Measurements from ENCODE around the gene RAB27B.
"Not testable (repeated sequence)": the region's sequence is repeated elsewhere in the genome, so short reads cannot be mapped to it uniquely, and the experiment has no call there.

RAB27B gene

GRCh38 chr18:54850598-54850997, 22.3 kb downstream of the RAB27B start:
- no peak overlapping the region for H3K9ac ChIP-seq (ENCODE audit: low read depth, low read length)

GRCh38 chr18:54852780-54853675, 24.8 kb downstream of the RAB27B start:
- DNase-seq (no peak), ATAC-seq (ENCODE audit: insufficient read depth, low read depth) (no peak)
- H3K27me3 ChIP-seq (ENCODE audit: insufficient read depth, low read length, poor library complexity), result no peaks in the 10 kb centered on the region
- H3K27ac ChIP-seq (ENCODE audit: low read length), result no peak overlapping the region
- TF ChIP-seq, protein P1, sequence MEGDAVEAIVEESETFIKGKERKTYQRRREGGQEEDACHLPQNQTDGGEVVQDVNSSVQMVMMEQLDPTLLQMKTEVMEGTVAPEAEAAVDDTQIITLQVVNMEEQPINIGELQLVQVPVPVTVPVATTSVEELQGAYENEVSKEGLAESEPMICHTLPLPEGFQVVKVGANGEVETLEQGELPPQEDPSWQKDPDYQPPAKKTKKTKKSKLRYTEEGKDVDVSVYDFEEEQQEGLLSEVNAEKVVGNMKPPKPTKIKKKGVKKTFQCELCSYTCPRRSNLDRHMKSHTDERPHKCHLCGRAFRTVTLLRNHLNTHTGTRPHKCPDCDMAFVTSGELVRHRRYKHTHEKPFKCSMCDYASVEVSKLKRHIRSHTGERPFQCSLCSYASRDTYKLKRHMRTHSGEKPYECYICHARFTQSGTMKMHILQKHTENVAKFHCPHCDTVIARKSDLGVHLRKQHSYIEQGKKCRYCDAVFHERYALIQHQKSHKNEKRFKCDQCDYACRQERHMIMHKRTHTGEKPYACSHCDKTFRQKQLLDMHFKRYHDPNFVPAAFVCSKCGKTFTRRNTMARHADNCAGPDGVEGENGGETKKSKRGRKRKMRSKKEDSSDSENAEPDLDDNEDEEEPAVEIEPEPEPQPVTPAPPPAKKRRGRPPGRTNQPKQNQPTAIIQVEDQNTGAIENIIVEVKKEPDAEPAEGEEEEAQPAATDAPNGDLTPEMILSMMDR (IDR thresholded peaks at IDR 0.05; ENCODE audit: borderline replicate concordance, extremely low read depth, low read length, poor library complexity, severe bottlenecking), result no peak
- no peak for TF ChIP-seq EZH2 (IDR thresholded peaks at IDR 0.05; ENCODE audit: borderline replicate concordance, low read depth, low read length, severe bottlenecking)
- no peaks in the 10 kb centered on the region for H3K36me3 ChIP-seq (ENCODE audit: insufficient read depth, low read length)
- H2AFZ ChIP-seq (ENCODE audit: low read depth, low read length), result no peak overlapping the region
- no peak overlapping the region for H3K4me2 ChIP-seq (ENCODE audit: insufficient read depth, low read length)
- H3K9ac ChIP-seq (ENCODE audit: low read depth, low read length), result no peak overlapping the region
- peaks cover 9% of the 10 kb centered on the region; the same call in 1 of the 2 replicates for H3K4me1 ChIP-seq (ENCODE audit: insufficient read depth, low read length)
- H3K4me3 ChIP-seq (ENCODE audit: low read depth in 1 of 2, low read length in 2 of 2), result no peak overlapping the region
- no peaks in the 10 kb centered on the region for H4K20me1 ChIP-seq (ENCODE audit: insufficient read depth, low read length)
- H3K79me2 ChIP-seq (ENCODE audit: insufficient read depth, low read length), result no peaks in the 10 kb centered on the region
- H3K9me3 ChIP-seq (ENCODE audit: insufficient read depth, low read length, severe bottlenecking), result no peaks in the 10 kb centered on the region

More at GRCh38 chr18:54850598-54850997, 22.3 kb downstream of the RAB27B start:
- Histone ChIP-seq H4K20me1 (ENCODE audit: insufficient read depth, low read length) (no peaks in the 10 kb centered on the region), H3K79me2 (ENCODE audit: insufficient read depth, low read length) (no peaks in the 10 kb centered on the region), H2AFZ (ENCODE audit: low read depth, low read length) (no peak overlapping the region), H3K4me2 (ENCODE audit: insufficient read depth, low read length) (no peak overlapping the region), H3K27me3 (ENCODE audit: insufficient read depth, low read length, poor library complexity) (no peaks in the 10 kb centered on the region), H3K9me3 (ENCODE audit: insufficient read depth, low read length, severe bottlenecking) (no peaks in the 10 kb centered on the region), H3K27ac (ENCODE audit: low read length) (no peak overlapping the region), H3K4me1 (ENCODE audit: insufficient read depth, low read length) (peaks cover 9% of the 10 kb centered on the region; the same call in 1 of the 2 replicates), H3K36me3 (ENCODE audit: insufficient read depth, low read length) (no peaks in the 10 kb centered on the region), H3K4me3 (ENCODE audit: low read depth in 1 of 2, low read length in 2 of 2) (no peak overlapping the region)
- no peak for ATAC-seq (ENCODE audit: insufficient read depth, low read depth)
- TF ChIP-seq, protein P1 (IDR thresholded peaks at IDR 0.05; ENCODE audit: borderline replicate concordance, extremely low read depth, low read length, poor library complexity, severe bottlenecking), result no peak
- no peak for TF ChIP-seq EZH2 (IDR thresholded peaks at IDR 0.05; ENCODE audit: borderline replicate concordance, low read depth, low read length, severe bottlenecking)
- no peak for DNase-seq

GRCh38 chr18:54855050-54855449, 26.8 kb downstream of the RAB27B start:
- H3K9me3 ChIP-seq (ENCODE audit: insufficient read depth, low read length, severe bottlenecking); H3K9ac ChIP-seq (ENCODE audit: low read depth, low read length); DNase-seq; H3K79me2 ChIP-seq (ENCODE audit: insufficient read depth, low read length); H3K4me1 ChIP-seq (ENCODE audit: insufficient read depth, low read length); H2AFZ ChIP-seq (ENCODE audit: low read depth, low read length); H3K4me2 ChIP-seq (ENCODE audit: insufficient read depth, low read length); H4K20me1 ChIP-seq (ENCODE audit: insufficient read depth, low read length); H3K27ac ChIP-seq (ENCODE audit: low read length); H3K27me3 ChIP-seq (ENCODE audit: insufficient read depth, low read length, poor library complexity); ATAC-seq (ENCODE audit: insufficient read depth, low read depth); H3K4me3 ChIP-seq (ENCODE audit: low read depth in 1 of 2, low read length in 2 of 2); H3K36me3 ChIP-seq (ENCODE audit: insufficient read depth, low read length): not testable (repeated sequence)

DNA sequence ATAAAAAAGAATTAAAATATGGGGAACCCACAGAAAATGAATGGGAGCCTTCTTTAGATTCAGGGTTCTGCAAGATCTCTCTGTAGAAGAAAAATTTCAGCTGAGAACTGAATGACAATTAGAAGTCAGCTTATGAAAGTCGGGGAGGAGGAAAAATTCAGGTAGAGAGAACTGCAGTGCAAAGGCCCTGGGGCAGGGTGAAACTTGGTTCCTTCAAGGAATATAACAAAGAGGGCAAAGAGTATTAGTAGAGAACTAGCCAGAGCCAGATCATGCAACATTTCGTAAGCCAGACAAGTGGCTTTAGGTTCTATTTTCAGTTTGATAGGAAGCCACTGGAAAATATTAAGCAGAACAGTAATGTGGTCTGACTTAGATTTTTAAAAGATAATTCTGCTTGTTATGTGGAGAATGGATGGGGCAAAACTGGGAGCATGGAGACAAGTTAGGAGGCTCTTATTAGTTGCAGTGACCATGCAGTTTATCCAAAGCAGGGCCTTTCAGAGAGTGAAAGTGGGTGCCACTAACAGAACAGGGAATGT, 27.9 kb downstream of the RAB27B start:
- no peak for DNase-seq
- ATAC-seq (ENCODE audit: insufficient read depth, low read depth), result no peak
- Histone ChIP-seq H3K4me2 (ENCODE audit: insufficient read depth, low read length) (no peak overlapping the region), H3K9me3 (ENCODE audit: insufficient read depth, low read length, severe bottlenecking) (no peaks in the 10 kb centered on the region), H3K9ac (ENCODE audit: low read depth, low read length) (no peak overlapping the region), H3K36me3 (ENCODE audit: insufficient read depth, low read length) (no peaks in the 10 kb centered on the region), H3K27me3 (ENCODE audit: insufficient read depth, low read length, poor library complexity) (no peaks in the 10 kb centered on the region), H3K4me1 (ENCODE audit: insufficient read depth, low read length) (peaks cover 9% of the 10 kb centered on the region; the same call in 1 of the 2 replicates), H2AFZ (ENCODE audit: low read depth, low read length) (no peak overlapping the region), H3K4me3 (ENCODE audit: low read depth in 1 of 2, low read length in 2 of 2) (no peak overlapping the region), H3K27ac (ENCODE audit: low read length) (no peak overlapping the region), H4K20me1 (ENCODE audit: insufficient read depth, low read length) (no peaks in the 10 kb centered on the region), H3K79me2 (ENCODE audit: insufficient read depth, low read length) (no peaks in the 10 kb centered on the region)
- TF ChIP-seq, protein P1 (IDR thresholded peaks at IDR 0.05; ENCODE audit: borderline replicate concordance, extremely low read depth, low read length, poor library complexity, severe bottlenecking), result no peak
- TF ChIP-seq EZH2 (IDR thresholded peaks at IDR 0.05; ENCODE audit: borderline replicate concordance, low read depth, low read length, severe bottlenecking), result no peak
